ENCODE results near the gene RD3L. TPM values are rescaled to one million over a fixed set of nuclear protein-coding genes. Genes with fewer than 3 reads are reported as not detected.

Gene RD3L
- total RNA-seq, 1 experiment from 2014 or later, result not detected

DNA sequence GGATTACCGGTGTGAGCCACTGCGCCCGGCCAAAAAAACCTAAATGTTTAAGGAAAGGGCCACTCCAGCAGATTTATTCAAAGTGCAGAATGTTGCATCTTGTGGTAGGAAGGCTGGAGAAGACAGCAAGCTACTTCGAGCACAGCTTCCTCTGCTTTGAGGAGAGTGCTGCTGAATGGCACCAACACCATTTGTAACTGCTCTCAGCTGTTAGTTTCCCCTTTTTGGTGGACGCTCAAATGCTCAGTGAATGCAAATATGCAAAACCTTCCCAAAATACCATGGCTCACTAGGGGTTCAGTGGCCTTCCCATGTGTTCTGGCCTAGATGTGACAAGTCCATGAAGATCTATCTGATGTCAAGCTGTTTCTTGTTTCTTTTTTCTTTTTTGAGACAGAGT, 17.0 kb downstream of the RD3L start:
- Mint-ChIP-seq H3K4me3 (no peak overlapping the region), H3K27ac (no peak overlapping the region), H3K9me3 (peaks cover 0 to 3% of the 10 kb centered on the region in 2 experiments; a peak in 2 of 5 replicates), H3K36me3 (ENCODE audit: insufficient read depth in 1 of 3, low read depth in 3 of 3) (no peaks in the 10 kb centered on the region), H3K27me3 (ENCODE audit: low read depth) (peaks cover 6% of the 10 kb centered on the region; the same call in 1 of the 2 replicates), H3K4me1 (peaks cover 7 to 10% of the 10 kb centered on the region in 2 experiments; a peak in 2 of 4 replicates)
- peaks cover 4% of the 10 kb centered on the region; the same call in 1 of the 2 replicates for H3K79me2 ChIP-seq (ENCODE audit: insufficient read depth, low read length)
- no CpG with 5 or more reads among the region's 5 CpGs for WGBS (ENCODE audit: extremely low coverage, insufficient read length, low lambda C conversion rate)
- H3T11ph ChIP-seq (ENCODE audit: low read length), result no peak overlapping the region
- H3K79me1 ChIP-seq (ENCODE audit: insufficient read depth, low read depth, low read length, poor library complexity, severe bottlenecking), result peaks cover 3% of the 10 kb centered on the region
- no peaks in the 10 kb centered on the region for H3K9me3 ChIP-seq (ENCODE audit: control insufficient read depth, low read depth, low read length)
- H2BK20ac ChIP-seq (ENCODE audit: low read depth, low read length, poor library complexity, severe bottlenecking), result no peak overlapping the region
- H3K4me2 ChIP-seq (ENCODE audit: insufficient read depth, insufficient read length, low read length), result no peak overlapping the region
- no peaks in the 10 kb centered on the region for H3K4me1 ChIP-seq (ENCODE audit: insufficient read depth, low read length)
- H3K23ac ChIP-seq (ENCODE audit: insufficient read length, low read depth, low read length), result no peak overlapping the region
- no peaks in the 10 kb centered on the region for H3K27me3 ChIP-seq (ENCODE audit: insufficient read depth, low read length)
- TF ChIP-seq, protein P1, sequence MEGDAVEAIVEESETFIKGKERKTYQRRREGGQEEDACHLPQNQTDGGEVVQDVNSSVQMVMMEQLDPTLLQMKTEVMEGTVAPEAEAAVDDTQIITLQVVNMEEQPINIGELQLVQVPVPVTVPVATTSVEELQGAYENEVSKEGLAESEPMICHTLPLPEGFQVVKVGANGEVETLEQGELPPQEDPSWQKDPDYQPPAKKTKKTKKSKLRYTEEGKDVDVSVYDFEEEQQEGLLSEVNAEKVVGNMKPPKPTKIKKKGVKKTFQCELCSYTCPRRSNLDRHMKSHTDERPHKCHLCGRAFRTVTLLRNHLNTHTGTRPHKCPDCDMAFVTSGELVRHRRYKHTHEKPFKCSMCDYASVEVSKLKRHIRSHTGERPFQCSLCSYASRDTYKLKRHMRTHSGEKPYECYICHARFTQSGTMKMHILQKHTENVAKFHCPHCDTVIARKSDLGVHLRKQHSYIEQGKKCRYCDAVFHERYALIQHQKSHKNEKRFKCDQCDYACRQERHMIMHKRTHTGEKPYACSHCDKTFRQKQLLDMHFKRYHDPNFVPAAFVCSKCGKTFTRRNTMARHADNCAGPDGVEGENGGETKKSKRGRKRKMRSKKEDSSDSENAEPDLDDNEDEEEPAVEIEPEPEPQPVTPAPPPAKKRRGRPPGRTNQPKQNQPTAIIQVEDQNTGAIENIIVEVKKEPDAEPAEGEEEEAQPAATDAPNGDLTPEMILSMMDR (conservative IDR thresholded peaks at IDR 0.05), result no peak
- no peak overlapping the region for H3K56ac ChIP-seq (ENCODE audit: insufficient read length, low read depth, low read length)
- H3K18ac ChIP-seq (ENCODE audit: insufficient read length, low read depth, low read length), result no peak overlapping the region
- no peak overlapping the region for H2BK12ac ChIP-seq (ENCODE audit: insufficient read length, low read depth, low read length)
- no peak overlapping the region for H3K9ac ChIP-seq (ENCODE audit: extremely low read depth, insufficient read length, low read length)
- H2BK15ac ChIP-seq (ENCODE audit: low read depth, low read length), result no peak overlapping the region
- H3K27ac ChIP-seq (ENCODE audit: insufficient read length, low read depth, low read length), result no peak overlapping the region
- no peak overlapping the region for H3K4ac ChIP-seq (ENCODE audit: low read depth, low read length)
- H3K14ac ChIP-seq (ENCODE audit: insufficient read depth, low read length), result no peak overlapping the region
- no peak overlapping the region for H2AK5ac ChIP-seq (ENCODE audit: insufficient read length, low read length)
- no peaks in the 10 kb centered on the region for H4K20me1 ChIP-seq (ENCODE audit: control insufficient read depth, insufficient read depth, insufficient read length)
- H2AFZ ChIP-seq (ENCODE audit: low read length), result no peak overlapping the region
- no peak for DNase-seq
- no peak overlapping the region for H4K5ac ChIP-seq (ENCODE audit: insufficient read length, low read depth, low read length)
- H2BK120ac ChIP-seq (ENCODE audit: low read depth, low read length, poor library complexity, severe bottlenecking), result no peak overlapping the region
- H2BK5ac ChIP-seq (ENCODE audit: insufficient read length, low read length), result no peak overlapping the region
- peaks cover 8% of the 10 kb centered on the region for H3K23me2 ChIP-seq (ENCODE audit: insufficient read length, low read depth, low read length, poor library complexity, severe bottlenecking)
- H4K8ac ChIP-seq (replicated peaks; ENCODE audit: insufficient read length, low read depth, low read length), result no peak overlapping the region
- H4K91ac ChIP-seq (ENCODE audit: insufficient read length, low read depth, low read length), result no peak overlapping the region

Measured in H9 (cell line).